Skin of body (tissue), 2 donors: Measurements from ENCODE around the gene MACROD1. TPM values are rescaled to one million over a fixed set of nuclear protein-coding genes. Genes with fewer than 3 reads are reported as not detected.
"Not testable (repeated sequence)": the region's sequence is repeated elsewhere in the genome, so short reads cannot be mapped to it uniquely, and the experiment has no call there.

Experiments used
- DNase-seq: peaks from one replicate; lab custom pipeline; 2025; lab: John Stamatoyannopoulos, UW
- total RNA-seq: library from RNA; depleted of rRNA; stranded (reverse); fragments of >200 nt; gene quantifications from one replicate; pipeline ENCODE4 v1.2.3, GENCODE V29; 2014

The MACROD1 gene
- total RNA-seq, 1 donor from 2014 or later, result 23.1 TPM

- DNase-seq, result peak; percentile 100
These were observed 20.0 kb upstream of the MACROD1 start, which contains the start of gene STIP1 for GRCh38 chr11:64185693-64186491. TSS of gene STIP1 (plus strand) at chr11:64186171. CDS start at chr11:64186262, 91 bp downstream.

GRCh38 chr11:64185175-64185692 lies 19.3 kb upstream of the MACROD1 start:
- peak; percentile 63 for DNase-seq

GRCh38 chr11:64183890-64184289 lies 18.0 kb upstream of the MACROD1 start:
- DNase-seq, result no peak

- DNase-seq, result peak; percentile 88
These were observed 15.8 kb upstream of the MACROD1 start for GRCh38 chr11:64181506-64182411.

GRCh38 chr11:64180891-64181290 lies 15.0 kb upstream of the MACROD1 start:
- no peak for DNase-seq

- DNase-seq, result no peak
These were observed 13.2 kb upstream of the MACROD1 start for GRCh38 chr11:64178951-64179639.

GRCh38 chr11:64178203-64178602 lies 12.3 kb upstream of the MACROD1 start:
- no peak for DNase-seq

- no peak for DNase-seq
These were observed 10.8 kb upstream of the MACROD1 start for GRCh38 chr11:64176751-64177150.

- DNase-seq, result no peak
These were observed 7.9 kb upstream of the MACROD1 start for GRCh38 chr11:64173616-64174355.

- DNase-seq, result no peak
These were observed 4.5 kb upstream of the MACROD1 start for GRCh38 chr11:64170419-64170818.

GRCh38 chr11:64165481-64165841 lies 452 bp downstream of the MACROD1 start:
- no peak for DNase-seq

- DNase-seq, result no peak
These were observed 1.3 kb downstream of the MACROD1 start for GRCh38 chr11:64164392-64165312.

- no peak for DNase-seq
These were observed 2.0 kb downstream of the MACROD1 start for GRCh38 chr11:64163951-64164350.

- not testable (repeated sequence) for DNase-seq
These were observed 3.1 kb downstream of the MACROD1 start for GRCh38 chr11:64162769-64163168.

GRCh38 chr11:64161037-64161436 lies 4.9 kb downstream of the MACROD1 start:
- no peak for DNase-seq

GRCh38 chr11:64157631-64158394 lies 8.1 kb downstream of the MACROD1 start:
- DNase-seq, result no peak

- no peak for DNase-seq
These were observed 9.5 kb downstream of the MACROD1 start for GRCh38 chr11:64156235-64157011.

- no peak for DNase-seq
These were observed 12.1 kb downstream of the MACROD1 start for GRCh38 chr11:64153812-64154211.
